Thyroid gland (tissue), 4 donors: ENCODE data around the gene B4GALT6. TPM values are rescaled to one million over a fixed set of nuclear protein-coding genes. Genes with fewer than 3 reads are reported as not detected.

Source experiments
- DNase-seq, 2 donors: peaks; one replicate each; pipeline ENCODE4 v3.0.0-alpha.2; 2019
- H3K27ac ChIP-seq, 3 donors: fragments of 200-600 bp; sonication (generic); 1 replicate in 2 of 3; 2 replicates in 1 of 3; pipeline ENCODE4 v1.5.1; 2016 to 2019; ENCODE audit warnings: mild to moderate bottlenecking in 1 of 3, moderate library complexity in 1 of 3
- H3K27me3 ChIP-seq: fragments of 200-600 bp; sonication (generic); one replicate; pipeline ENCODE4 v1.5.1; 2019
- H3K36me3 ChIP-seq, 2 donors: fragments of 200-600 bp; sonication (generic); one replicate each; pipeline ENCODE4 v1.5.1; 2016 to 2019
- H3K4me1 ChIP-seq, 2 donors: fragments of 200-600 bp; sonication (generic); one replicate each; pipeline ENCODE4 v1.5.1; 2017 to 2019
- H3K4me3 ChIP-seq, 3 donors: fragments of 200-600 bp; sonication (generic); replicated peaks in 1 of 3; 1 replicate in 2 of 3; 2 replicates in 1 of 3; pipeline ENCODE4 v1.5.1; 2016; ENCODE audit warnings: mild to moderate bottlenecking in 1 of 3
- H3K9me3 ChIP-seq: fragments of 200-600 bp; sonication (generic); one replicate; pipeline ENCODE4 v1.5.1; 2017
- POLR2A ChIP-seq, 2 donors: fragments of 450-650 bp; IDR thresholded peaks; one replicate each; pipeline ENCODE4 v1.6.1; 2017; ENCODE audit warnings: antibody characterized with exemption in 2 of 2, mild to moderate bottlenecking in 2 of 2, moderate library complexity in 1 of 2
- WGBS, 2 donors: methylation state at CpG; one replicate each; pipeline ENCODE4 v1.1.5; 2017; 5-methylcytosine and 5-hydroxymethylcytosine counted together
- intact Hi-C: fragments of 100-400 bp; cut with DNase I; formaldehyde crosslinking; loops from one replicate; pipeline ENCODE4 v1.15.1; 2023
- total RNA-seq, 4 donors: library from RNA; depleted of rRNA; stranded (reverse); fragments of >200 nt; gene quantifications; one replicate each; pipeline ENCODE4 v1.2.3, GENCODE V29; 2016
- TF ChIP-seq, protein P1 (sequence below), 6 experiments: fragments of 200-600 bp in 3 of 6; fragments of 450-650 bp in 3 of 6; sonication (generic) in 3 of 6; IDR thresholded peaks; one replicate each; pipeline ENCODE4 v1.5.1; 2016 to 2019; ENCODE audit warnings: antibody characterized with exemption in 6 of 6, mild to moderate bottlenecking in 2 of 6, inconsistent platforms in 1 of 6, moderate library complexity in 1 of 6

B4GALT6 gene
- total RNA-seq, 4 donors from 2014 or later, result 1.3 to 2.6 (median 2.5) TPM

DNA sequence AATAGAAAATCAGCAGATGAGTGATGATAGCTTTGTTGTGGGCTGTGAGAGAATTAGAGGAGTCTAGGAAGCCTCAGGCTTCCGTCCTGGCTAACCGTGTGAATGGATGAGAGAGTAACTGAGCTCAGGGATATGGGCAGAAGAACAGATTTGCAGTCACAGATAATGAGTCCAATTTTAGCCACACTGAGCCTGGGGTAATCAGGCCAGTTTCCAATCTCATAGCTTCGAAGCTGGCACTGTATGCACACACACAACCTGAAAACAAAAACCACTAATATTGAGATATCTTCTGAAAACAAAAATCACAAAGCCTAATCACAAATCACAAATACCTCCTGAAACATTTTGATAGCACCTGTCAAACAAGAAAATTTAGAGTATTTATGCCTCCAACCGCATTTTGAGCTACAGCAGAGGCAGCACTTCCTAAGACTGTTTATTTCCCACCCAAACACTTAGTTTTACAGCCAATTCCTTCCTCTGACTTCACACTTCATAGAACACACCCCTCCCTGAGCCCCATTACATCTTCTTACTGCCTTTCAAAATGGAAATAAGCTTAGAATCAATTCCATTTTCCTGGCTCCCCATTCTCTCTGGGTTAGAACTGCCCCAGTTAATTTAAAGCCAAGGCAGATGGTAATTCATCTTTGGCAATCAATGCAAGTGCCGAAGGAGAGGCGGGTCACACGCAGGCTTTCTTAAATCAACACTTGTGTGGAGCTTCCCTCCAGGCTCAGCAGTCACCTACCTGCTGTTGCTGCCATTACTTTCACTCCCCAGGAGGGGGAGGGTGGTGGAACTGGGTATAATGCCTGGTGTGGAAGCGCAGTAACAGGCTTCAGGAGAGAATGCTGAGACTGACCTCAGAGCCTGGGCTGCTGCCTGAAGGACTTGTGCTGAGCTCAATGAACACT is 73.8 kb downstream of the B4GALT6 start:
- intact Hi-C loops, result no loop called here
- 46 to 52% methylated on average over 8 of the region's 8 CpGs for WGBS, 2 donors
- Histone ChIP-seq H3K36me3 (no peaks in the 10 kb centered on the region), H3K4me3 (no peak overlapping the region), H3K27me3 (no peaks in the 10 kb centered on the region), H3K27ac (no peak overlapping the region), H3K4me1 (no peaks in the 10 kb centered on the region), H3K9me3 (no peaks in the 10 kb centered on the region)
- TF ChIP-seq POLR2A (IDR thresholded peaks at IDR 0.05), result no peak
- TF ChIP-seq, protein P1, sequence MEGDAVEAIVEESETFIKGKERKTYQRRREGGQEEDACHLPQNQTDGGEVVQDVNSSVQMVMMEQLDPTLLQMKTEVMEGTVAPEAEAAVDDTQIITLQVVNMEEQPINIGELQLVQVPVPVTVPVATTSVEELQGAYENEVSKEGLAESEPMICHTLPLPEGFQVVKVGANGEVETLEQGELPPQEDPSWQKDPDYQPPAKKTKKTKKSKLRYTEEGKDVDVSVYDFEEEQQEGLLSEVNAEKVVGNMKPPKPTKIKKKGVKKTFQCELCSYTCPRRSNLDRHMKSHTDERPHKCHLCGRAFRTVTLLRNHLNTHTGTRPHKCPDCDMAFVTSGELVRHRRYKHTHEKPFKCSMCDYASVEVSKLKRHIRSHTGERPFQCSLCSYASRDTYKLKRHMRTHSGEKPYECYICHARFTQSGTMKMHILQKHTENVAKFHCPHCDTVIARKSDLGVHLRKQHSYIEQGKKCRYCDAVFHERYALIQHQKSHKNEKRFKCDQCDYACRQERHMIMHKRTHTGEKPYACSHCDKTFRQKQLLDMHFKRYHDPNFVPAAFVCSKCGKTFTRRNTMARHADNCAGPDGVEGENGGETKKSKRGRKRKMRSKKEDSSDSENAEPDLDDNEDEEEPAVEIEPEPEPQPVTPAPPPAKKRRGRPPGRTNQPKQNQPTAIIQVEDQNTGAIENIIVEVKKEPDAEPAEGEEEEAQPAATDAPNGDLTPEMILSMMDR (IDR thresholded peaks at IDR 0.05), result no peak
- peak in 1 of 2 donors; percentile 2 for DNase-seq

DNA sequence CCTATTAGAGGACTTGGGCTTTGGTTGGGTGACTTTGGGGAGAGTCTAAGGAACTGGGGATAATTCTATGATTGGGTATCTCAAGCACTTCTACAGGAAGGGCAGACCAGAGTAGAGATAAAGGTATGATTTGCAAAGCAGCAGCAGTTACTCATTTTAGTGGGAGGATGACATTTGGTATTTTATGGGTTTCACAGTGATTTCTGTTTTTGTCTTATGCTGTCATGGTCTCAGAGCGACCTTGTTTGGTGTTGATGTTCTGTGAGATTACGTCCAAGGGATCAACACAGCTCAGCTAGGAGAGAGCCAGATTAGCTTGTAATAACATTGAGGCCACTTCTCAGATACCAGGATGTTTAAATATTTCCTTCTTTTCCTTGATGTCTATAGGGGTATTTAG is 74.5 kb downstream of the B4GALT6 start:
- no peaks in the 10 kb centered on the region for H3K27me3 ChIP-seq
- 77 to 93% methylated on average over 2 of the region's 2 CpGs for whole genome bisulfite sequencing, 2 donors
- intact Hi-C loops, result no loop called here

DNA sequence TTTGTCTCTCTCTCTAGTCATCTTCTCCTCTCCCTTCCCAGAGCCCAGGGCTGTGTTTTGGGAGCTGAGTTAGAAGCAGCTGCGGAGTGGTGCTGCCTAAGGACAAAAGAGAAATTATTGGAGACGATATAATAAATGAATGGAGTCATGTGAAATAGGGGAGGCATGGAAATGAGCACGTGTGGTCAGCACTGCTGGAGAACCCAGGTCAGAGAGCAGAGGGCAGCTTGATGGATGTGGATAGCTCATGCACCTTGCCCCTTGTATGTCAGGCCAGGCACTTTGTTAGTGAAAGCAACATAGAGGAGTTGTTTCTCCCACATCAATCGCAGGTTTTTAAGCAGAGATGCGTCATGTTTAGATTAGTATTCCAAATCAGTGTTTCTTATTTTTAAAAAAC is 77.0 kb downstream of the B4GALT6 start:
- no peak for TF ChIP-seq POLR2A (IDR thresholded peaks at IDR 0.05)
- TF ChIP-seq, protein P1 (IDR thresholded peaks at IDR 0.05), result no peak
- H3K9me3 ChIP-seq, result no peaks in the 10 kb centered on the region
- no peak overlapping the region for H3K27ac ChIP-seq
- no peak overlapping the region for H3K4me3 ChIP-seq
- intact Hi-C loops, result no loop called here
- no peaks in the 10 kb centered on the region for H3K36me3 ChIP-seq
- WGBS, 2 donors, result 77 to 82% methylated on average over 5 of the region's 5 CpGs
- no peaks in the 10 kb centered on the region for H3K4me1 ChIP-seq
- no peaks in the 10 kb centered on the region for H3K27me3 ChIP-seq
- DNase-seq, result no peak

More for the DNA sequence above, 74.5 kb downstream of the B4GALT6 start:
- Histone ChIP-seq H3K27ac (no peak overlapping the region), H3K4me1 (no peaks in the 10 kb centered on the region), H3K4me3 (no peak overlapping the region), H3K9me3 (no peaks in the 10 kb centered on the region), H3K36me3 (no peaks in the 10 kb centered on the region)
- DNase-seq, result no peak
- no peak for TF ChIP-seq POLR2A (IDR thresholded peaks at IDR 0.05)
- TF ChIP-seq, protein P1 (IDR thresholded peaks at IDR 0.05), result no peak

DNA sequence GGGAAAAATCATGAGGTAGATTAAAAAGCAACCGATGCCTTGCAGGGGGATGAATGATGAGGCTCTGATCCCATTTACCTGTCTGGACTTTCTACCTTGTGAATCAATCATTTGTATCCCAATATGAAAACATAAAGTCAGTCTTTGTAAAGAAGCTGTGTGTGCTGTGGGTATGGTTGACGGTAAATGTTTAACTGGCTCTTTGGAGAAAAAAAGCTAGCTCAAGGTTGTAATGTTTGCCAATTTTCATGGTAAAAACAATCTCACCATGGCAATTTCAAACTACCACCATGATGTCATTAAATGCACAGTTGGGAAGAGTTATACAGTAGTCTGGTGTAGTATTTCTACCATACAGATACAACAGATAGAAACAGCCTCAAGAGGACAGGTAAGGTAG is 78.1 kb downstream of the B4GALT6 start:
- WGBS, 2 donors, result 88 to 91% methylated on average over 2 of the region's 2 CpGs
- H3K4me3 ChIP-seq, result no peak overlapping the region
- TF ChIP-seq, protein P1 (IDR thresholded peaks at IDR 0.05), result no peak
- TF ChIP-seq POLR2A (IDR thresholded peaks at IDR 0.05), result no peak

DNA sequence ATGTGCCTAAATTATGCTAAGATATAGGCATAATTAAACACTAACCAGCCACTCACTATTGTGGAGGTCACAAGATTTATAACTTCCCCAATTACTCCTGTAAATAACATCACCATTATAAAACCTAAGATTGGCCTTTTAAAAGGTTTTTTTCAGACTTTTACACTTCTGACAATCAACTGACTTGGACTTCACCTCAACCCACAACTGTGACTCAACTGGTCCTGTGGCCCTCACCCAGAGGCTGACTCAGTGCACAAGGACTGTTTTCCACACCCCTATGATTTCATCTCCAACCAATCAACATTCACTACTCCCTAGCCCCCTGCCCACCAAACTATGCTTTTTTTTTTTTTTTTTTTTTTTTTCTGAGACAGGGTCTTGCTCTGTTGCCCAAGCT is 81.1 kb downstream of the B4GALT6 start:
- no peak overlapping the region for H3K27ac ChIP-seq
- H3K9me3 ChIP-seq, result no peaks in the 10 kb centered on the region
- H3K27me3 ChIP-seq, result no peaks in the 10 kb centered on the region
- intact Hi-C loops, result no loop called here
- no peaks in the 10 kb centered on the region for H3K36me3 ChIP-seq
- H3K4me1 ChIP-seq, result no peaks in the 10 kb centered on the region
- H3K4me3 ChIP-seq, result no peak overlapping the region
- DNase-seq, result no peak
- TF ChIP-seq, protein P1 (IDR thresholded peaks at IDR 0.05), result no peak
- TF ChIP-seq POLR2A (IDR thresholded peaks at IDR 0.05), result no peak

More for the DNA sequence above, 78.1 kb downstream of the B4GALT6 start:
- H3K9me3 ChIP-seq, result no peaks in the 10 kb centered on the region
- H3K4me1 ChIP-seq, result no peaks in the 10 kb centered on the region
- intact Hi-C loops, result no loop called here
- H3K27ac ChIP-seq, result no peak overlapping the region
- no peak for DNase-seq
- H3K27me3 ChIP-seq, result no peaks in the 10 kb centered on the region
- no peaks in the 10 kb centered on the region for H3K36me3 ChIP-seq
